Measurements from ENCODE around the gene PIP5K1B.

- TF ChIP-seq CTCF (conservative IDR thresholded peaks at IDR 0.05; ENCODE audit: low read depth in 2 of 2) (no peak), REST (IDR thresholded peaks at IDR 0.05; ENCODE audit: unreplicated experiment) (no peak), POLR2AphosphoS5 (IDR thresholded peaks at IDR 0.05; ENCODE audit: low read depth) (no peak), EZH2phosphoT487 (IDR thresholded peaks at IDR 0.05; ENCODE audit: unreplicated experiment) (no peak), EZH2 (IDR thresholded peaks at IDR 0.05; ENCODE audit: low read depth, unreplicated experiment) (no peak), ZNF331 (CRISPR knock-in tag; IDR thresholded peaks at IDR 0.05; ENCODE audit: low read depth) (no peak), CREB1 (CRISPR knock-in tag; IDR thresholded peaks at IDR 0.05; ENCODE audit: low read depth) (no peak), ETS1 (IDR thresholded peaks at IDR 0.05) (no peak), JUNB (IDR thresholded peaks at IDR 0.05; ENCODE audit: unreplicated experiment) (no peak), NANOG (IDR thresholded peaks at IDR 0.05; ENCODE audit: borderline replicate concordance) (no peak), STAT1 (IDR thresholded peaks at IDR 0.05; ENCODE audit: unreplicated experiment) (no peak)
Observed at GRCh38 chr9:68876681-68877080, 171.6 kb downstream of the PIP5K1B start.

Data from GM23338 (cell line).